Neural cell (in vitro differentiated cells): ENCODE measurements around the gene NLRP10.

ENCODE experiments used
- CTCF ChIP-seq: fragments of 450-650 bp; IDR thresholded peaks from 2 replicates; pipeline ENCODE4 v1.5.1; 2014; ENCODE audit warnings: antibody characterized with exemption, mild to moderate bottlenecking, moderate library complexity; ENCODE audit not compliant: poor library complexity, severe bottlenecking
- EP300 ChIP-seq: fragments of 450-650 bp; conservative IDR thresholded peaks from 2 replicates; pipeline ENCODE4 v1.6.1; 2014; ENCODE audit warnings: antibody characterized with exemption, mild to moderate bottlenecking, moderate library complexity; ENCODE audit not compliant: poor library complexity, severe bottlenecking
- EZH2 ChIP-seq: fragments of 200-600, 300-800 bp; shearing (Covaris generic), sonication (generic); IDR thresholded peaks from 2 replicates; pipeline ENCODE4 v1.6.1; 2014; ENCODE audit warnings: antibody characterized with exemption, low read length, borderline replicate concordance, mild to moderate bottlenecking; ENCODE audit not compliant: insufficient read depth, poor library complexity, severe bottlenecking
- MXI1 ChIP-seq: fragments of 450-650 bp; conservative IDR thresholded peaks from 2 replicates; pipeline ENCODE4 v1.6.1; 2014; ENCODE audit warnings: antibody characterized with exemption, mild to moderate bottlenecking; ENCODE audit not compliant: poor library complexity, severe bottlenecking
- POLR2AphosphoS5 ChIP-seq: IDR thresholded peaks from 2 replicates; pipeline ENCODE4 v1.6.1; 2012
- RAD21 ChIP-seq: fragments of 450-650 bp; conservative IDR thresholded peaks from 2 replicates; pipeline ENCODE4 v1.6.1; 2014; ENCODE audit warnings: antibody characterized with exemption, mild to moderate bottlenecking, moderate library complexity
- REST ChIP-seq: IDR thresholded peaks from 2 replicates; pipeline ENCODE4 v1.6.1; 2012; ENCODE audit warnings: borderline replicate concordance
- SMC3 ChIP-seq: fragments of 450-650 bp; conservative IDR thresholded peaks from 2 replicates; pipeline ENCODE4 v1.6.1; 2014; ENCODE audit warnings: antibody characterized with exemption, mild to moderate bottlenecking, moderate library complexity; ENCODE audit not compliant: poor library complexity

- TF ChIP-seq EZH2 (no peak), CTCF (no peak), SMC3 (no peak), POLR2AphosphoS5 (no peak), REST (no peak), RAD21 (no peak), EP300 (no peak), MXI1 (no peak)
These were observed 9.4 kb upstream of the NLRP10 start for GRCh38 chr11:7974668-7975067.
